CD14-positive monocyte (primary cell): Measurements from ENCODE around the gene NPNT. TPM values are rescaled to one million over a fixed set of nuclear protein-coding genes. Genes with fewer than 3 reads are reported as not detected.
"Not testable (repeated sequence)": the region's sequence is repeated elsewhere in the genome, so short reads cannot be mapped to it uniquely, and the experiment has no call there.

Experiments
- DNase-seq, 3 donors: peaks; one replicate each; pipeline ENCODE4 v3.0.0-alpha.2; 2011 to 2022
- H2AFZ ChIP-seq: 2 replicates; pipeline ENCODE4 v1.6.0; 2012; ENCODE audit warnings: mild to moderate bottlenecking, low read depth, low read length, inconsistent platforms; ENCODE audit not compliant: insufficient read depth, poor library complexity, severe bottlenecking
- H3K27ac ChIP-seq, 2 donors: 1 replicate in 1 of 2; 2 replicates in 1 of 2; pipeline ENCODE4 v1.5.1; 2012 to 2013; ENCODE audit warnings: low read length in 2 of 2, control low read depth in 1 of 2, inconsistent platforms in 1 of 2, low read depth in 1 of 2, mild to moderate bottlenecking in 1 of 2
- H3K27me3 ChIP-seq, 2 donors: one replicate each; pipeline versions ENCODE4 v1.6.0 to v1.6.1; 2011 to 2013; ENCODE audit warnings: low read length in 2 of 2; ENCODE audit not compliant: control insufficient read depth in 2 of 2, insufficient read depth in 2 of 2
- H3K36me3 ChIP-seq, 2 donors: replicated peaks in 1 of 2; 1 replicate in 1 of 2; 2 replicates in 1 of 2; pipeline versions ENCODE4 v1.5.1 to v1.6.1; 2012 to 2013; ENCODE audit warnings: low read length in 2 of 2, control low read depth in 1 of 2, inconsistent platforms in 1 of 2, mild to moderate bottlenecking in 1 of 2; ENCODE audit not compliant: insufficient read depth in 2 of 2, control insufficient read depth in 1 of 2
- H3K4me1 ChIP-seq, 2 donors: 1 replicate in 1 of 2; 2 replicates in 1 of 2; pipeline versions ENCODE4 v1.5.1 to v1.6.1; 2012 to 2013; ENCODE audit warnings: low read length in 2 of 2, control low read depth in 1 of 2, inconsistent platforms in 1 of 2, mild to moderate bottlenecking in 1 of 2, moderate library complexity in 1 of 2; ENCODE audit not compliant: insufficient read depth in 2 of 2, control insufficient read depth in 1 of 2
- H3K4me2 ChIP-seq: replicated peaks from 2 replicates; pipeline ENCODE3; 2012; ENCODE audit warnings: low read length, moderate library complexity, mild to moderate bottlenecking; ENCODE audit not compliant: poor library complexity, severe bottlenecking; ENCODE audit errors: extremely low read depth
- H3K4me3 ChIP-seq, 3 experiments: fragments of 200-600 bp in 1 of 3; sonication (generic) in 1 of 3; replicated peaks in 1 of 3; 1 replicate in 2 of 3; 2 replicates in 1 of 3; pipeline ENCODE4 v1.5.1; 2011 to 2013; ENCODE audit warnings: low read length in 3 of 3, mild to moderate bottlenecking in 3 of 3, control low read depth in 2 of 3, low read depth in 2 of 3, inconsistent platforms in 1 of 3, moderate library complexity in 1 of 3
- H3K79me2 ChIP-seq: 2 replicates; pipeline ENCODE4 v1.6.0; 2012; ENCODE audit warnings: mild to moderate bottlenecking, control low read depth, inconsistent platforms, low read length, moderate library complexity; ENCODE audit not compliant: insufficient read depth
- H3K9ac ChIP-seq: 2 replicates; pipeline ENCODE4 v1.6.0; 2017; ENCODE audit warnings: low read length, mild to moderate bottlenecking; ENCODE audit not compliant: insufficient read depth, poor library complexity, severe bottlenecking
- H3K9me3 ChIP-seq, 2 donors: replicated peaks in 1 of 2; 1 replicate in 1 of 2; 2 replicates in 1 of 2; pipeline versions ENCODE4 v1.5.1 to v1.6.1; 2012 to 2013; ENCODE audit warnings: low read length in 2 of 2, control low read depth in 1 of 2; ENCODE audit not compliant: control insufficient read depth in 1 of 2, insufficient read depth in 1 of 2
- H4K20me1 ChIP-seq: 2 replicates; pipeline ENCODE4 v1.6.0; 2012; ENCODE audit warnings: mild to moderate bottlenecking, low read length, control low read depth, moderate library complexity; ENCODE audit not compliant: insufficient read depth
- H3K27ac Mint-ChIP-seq, 7 donors: one replicate each; pipeline ENCODE4 v1.8.0; 2020; ENCODE audit warnings: mild to moderate bottlenecking in 7 of 7, mixed read lengths in 7 of 7, moderate library complexity in 6 of 7, inconsistent platforms in 2 of 7
- H3K27me3 Mint-ChIP-seq, 3 donors: one replicate each; pipeline ENCODE4 v1.8.0; 2021 to 2022; ENCODE audit warnings: low read depth in 3 of 3, mild to moderate bottlenecking in 3 of 3, mixed read lengths in 3 of 3, moderate library complexity in 3 of 3, inconsistent platforms in 1 of 3
- H3K36me3 Mint-ChIP-seq, 2 donors: one replicate each; pipeline ENCODE4 v1.8.0; 2020; ENCODE audit warnings: mixed read lengths in 2 of 2, inconsistent platforms in 1 of 2, mild to moderate bottlenecking in 1 of 2
- H3K4me1 Mint-ChIP-seq: one replicate; pipeline ENCODE4 v1.8.0; 2020; ENCODE audit warnings: mild to moderate bottlenecking, mixed read lengths
- H3K4me3 Mint-ChIP-seq, 2 donors: one replicate each; pipeline ENCODE4 v1.8.0; 2020; ENCODE audit warnings: mild to moderate bottlenecking in 2 of 2, mixed read lengths in 2 of 2, moderate library complexity in 1 of 2
- H3K9me3 Mint-ChIP-seq, 7 donors: one replicate each; pipeline ENCODE4 v1.8.0; 2020 to 2022; ENCODE audit warnings: mixed read lengths in 7 of 7, mild to moderate bottlenecking in 6 of 7, moderate library complexity in 6 of 7, inconsistent platforms in 2 of 7
- WGBS: methylation state at CpG from one replicate; pipeline ENCODE4 v1.1.5; 2013; ENCODE audit warnings: missing lambda C conversion rate; ENCODE audit not compliant: insufficient coverage; 5-methylcytosine and 5-hydroxymethylcytosine counted together
- intact Hi-C, 2 donors: fragments of 100-400 bp; cut with micrococcal nuclease; formaldehyde crosslinking; loops; one replicate each; pipeline versions ENCODE4 v1.15.0 to v1.15.1; 2023
- polyA plus RNA-seq, 3 donors: library from polyadenylated mRNA; depleted of rRNA in 1 of 3; unstranded in 2 of 3; stranded (reverse) in 1 of 3; fragments of 300-500 nt in 2 of 3; fragments of >200 nt in 1 of 3; fragmentation: Illumina TruSeq in 2 of 3; gene quantifications; 1 replicate in 2 of 3; 2 replicates in 1 of 3; pipeline ENCODE4 v1.2.3, GENCODE V29; 2012 to 2021
- TF ChIP-seq, protein P1 (sequence below): fragments of 200-600 bp; IDR thresholded peaks from one replicate; pipeline ENCODE4 v1.8.0; 2022; ENCODE audit warnings: antibody characterized with exemption, mild to moderate bottlenecking

NPNT gene
- polyA plus RNA-seq, 3 donors, result not detected

DNA sequence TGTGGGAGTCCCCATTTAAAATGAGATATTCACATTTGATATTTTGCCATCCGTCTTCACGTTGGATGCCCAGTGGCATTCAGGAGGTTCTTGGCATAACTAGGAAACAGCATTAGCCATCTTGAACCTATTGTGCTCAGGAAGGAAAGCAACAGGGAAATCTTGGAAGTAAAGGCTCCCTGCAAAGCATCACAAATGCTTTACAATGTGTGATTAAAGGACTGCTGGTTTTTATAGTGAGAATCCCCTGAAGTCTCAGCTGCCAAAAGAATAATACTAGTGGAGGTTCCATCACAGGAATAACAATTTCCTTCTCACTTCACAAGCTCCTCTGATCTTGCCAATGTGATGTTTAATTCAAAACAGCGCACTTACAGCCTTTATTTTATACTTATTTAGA lies 49.7 kb upstream of the NPNT start:
- TF ChIP-seq, protein P1, sequence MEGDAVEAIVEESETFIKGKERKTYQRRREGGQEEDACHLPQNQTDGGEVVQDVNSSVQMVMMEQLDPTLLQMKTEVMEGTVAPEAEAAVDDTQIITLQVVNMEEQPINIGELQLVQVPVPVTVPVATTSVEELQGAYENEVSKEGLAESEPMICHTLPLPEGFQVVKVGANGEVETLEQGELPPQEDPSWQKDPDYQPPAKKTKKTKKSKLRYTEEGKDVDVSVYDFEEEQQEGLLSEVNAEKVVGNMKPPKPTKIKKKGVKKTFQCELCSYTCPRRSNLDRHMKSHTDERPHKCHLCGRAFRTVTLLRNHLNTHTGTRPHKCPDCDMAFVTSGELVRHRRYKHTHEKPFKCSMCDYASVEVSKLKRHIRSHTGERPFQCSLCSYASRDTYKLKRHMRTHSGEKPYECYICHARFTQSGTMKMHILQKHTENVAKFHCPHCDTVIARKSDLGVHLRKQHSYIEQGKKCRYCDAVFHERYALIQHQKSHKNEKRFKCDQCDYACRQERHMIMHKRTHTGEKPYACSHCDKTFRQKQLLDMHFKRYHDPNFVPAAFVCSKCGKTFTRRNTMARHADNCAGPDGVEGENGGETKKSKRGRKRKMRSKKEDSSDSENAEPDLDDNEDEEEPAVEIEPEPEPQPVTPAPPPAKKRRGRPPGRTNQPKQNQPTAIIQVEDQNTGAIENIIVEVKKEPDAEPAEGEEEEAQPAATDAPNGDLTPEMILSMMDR, result no peak
- peaks cover 21 to 26% of the 10 kb centered on the region in 2 donors for H3K36me3 Mint-ChIP-seq
- no peaks in the 10 kb centered on the region for H3K9me3 Mint-ChIP-seq
- H3K4me3 Mint-ChIP-seq, result no peak overlapping the region
- H3K9ac ChIP-seq, result no peak overlapping the region
- no peak overlapping the region for H3K4me2 ChIP-seq
- H3K27ac ChIP-seq, result no peak overlapping the region
- H3K27ac Mint-ChIP-seq, result no peak overlapping the region
- intact Hi-C loops, result no loop called here
- no peak overlapping the region for H3K4me3 ChIP-seq
- H3K4me1 ChIP-seq, result no peaks in the 10 kb centered on the region
- H3K79me2 ChIP-seq, result no peaks in the 10 kb centered on the region
- H3K27me3 Mint-ChIP-seq, result peaks cover 0 to 2% (median 0%) of the 10 kb centered on the region in 3 donors
- no CpG with 5 or more reads among the region's 3 CpGs for WGBS
- no peaks in the 10 kb centered on the region for H4K20me1 ChIP-seq
- no peaks in the 10 kb centered on the region for H3K4me1 Mint-ChIP-seq
- peaks cover 0 to 5% of the 10 kb centered on the region in 2 donors for H3K36me3 ChIP-seq
- no peaks in the 10 kb centered on the region for H3K27me3 ChIP-seq
- DNase-seq, result no peak
- H2AFZ ChIP-seq, result no peak overlapping the region
- no peaks in the 10 kb centered on the region for H3K9me3 ChIP-seq

DNA sequence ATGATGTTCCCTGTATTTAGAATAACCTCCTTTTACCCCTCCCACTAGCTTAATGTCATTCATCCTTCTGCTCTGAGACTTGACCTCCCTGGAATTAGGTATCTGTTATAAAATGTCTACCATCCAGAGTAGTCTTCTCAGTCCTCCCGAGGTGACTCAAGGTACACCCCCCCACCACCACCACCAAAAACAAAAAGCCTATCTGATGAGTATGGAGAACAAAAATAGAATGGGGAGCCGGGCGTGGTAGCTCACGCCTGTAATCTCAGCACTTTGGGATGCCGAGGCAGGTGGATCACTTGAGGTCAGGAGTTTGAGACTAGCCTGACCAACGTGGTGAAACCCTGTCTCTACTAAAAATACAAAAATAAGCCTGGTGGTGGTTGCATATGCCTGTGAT lies 46.9 kb upstream of the NPNT start:
- H3K9me3 ChIP-seq, result not testable (repeated sequence)

More for the DNA sequence above, 46.9 kb upstream of the NPNT start:
- WGBS, result no CpG with 5 or more reads among the region's 6 CpGs
- H3K27ac Mint-ChIP-seq, H3K4me3 Mint-ChIP-seq, H3K4me2 ChIP-seq, H3K9ac ChIP-seq, H3K4me1 Mint-ChIP-seq, intact Hi-C loops, H3K4me3 ChIP-seq, H3K27me3 Mint-ChIP-seq, H2AFZ ChIP-seq, H4K20me1 ChIP-seq, H3K27ac ChIP-seq, H3K27me3 ChIP-seq, H3K9me3 Mint-ChIP-seq, H3K79me2 ChIP-seq, H3K36me3 ChIP-seq, H3K4me1 ChIP-seq, DNase-seq: not testable (repeated sequence)
- H3K36me3 Mint-ChIP-seq, result peaks cover 12 to 18% of the 10 kb centered on the region in 2 donors
